Coronary artery (tissue), 2 donors: ENCODE results near the gene APOB.

Experiments used
- DNase-seq: peaks from one replicate; pipeline ENCODE4 v3.0.0-alpha.2; 2017; ENCODE audit warnings: low spot score
- H3K27ac ChIP-seq, 2 donors: fragments of 200-600 bp; sonication (generic); one replicate each; pipeline ENCODE4 v1.5.1; 2016 to 2019
- H3K4me3 ChIP-seq: fragments of 200-600 bp; sonication (generic); 2 replicates; pipeline ENCODE4 v1.5.1; 2016; ENCODE audit warnings: mild to moderate bottlenecking, moderate library complexity
- TF ChIP-seq, protein P1 (sequence below): fragments of 200-600 bp; sonication (generic); IDR thresholded peaks from one replicate; pipeline ENCODE4 v1.5.1; 2019; ENCODE audit warnings: antibody characterized with exemption

APOB gene

DNA sequence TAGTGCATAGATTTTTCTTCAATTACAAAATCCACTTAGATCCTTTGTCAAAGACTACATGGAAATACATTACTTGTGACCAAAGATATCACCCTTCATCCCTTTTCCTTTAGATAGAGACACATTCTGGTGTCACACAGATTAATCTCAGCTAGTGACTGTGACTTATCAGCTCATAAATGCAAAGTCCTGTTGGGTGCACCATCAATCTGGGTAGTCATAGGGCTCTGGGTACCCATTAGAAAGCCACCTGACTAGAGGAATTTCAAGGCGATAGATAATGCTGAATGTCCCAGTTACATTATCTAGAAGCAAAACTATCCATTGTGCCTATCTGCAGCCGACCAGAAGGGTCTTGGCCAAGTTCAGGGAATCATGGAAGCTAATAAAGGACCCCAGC lies 2.6 kb upstream of the APOB start:
- no peak overlapping the region for H3K4me3 ChIP-seq
- peak; percentile 4 for DNase-seq
- no peak overlapping the region for H3K27ac ChIP-seq
- TF ChIP-seq, protein P1, sequence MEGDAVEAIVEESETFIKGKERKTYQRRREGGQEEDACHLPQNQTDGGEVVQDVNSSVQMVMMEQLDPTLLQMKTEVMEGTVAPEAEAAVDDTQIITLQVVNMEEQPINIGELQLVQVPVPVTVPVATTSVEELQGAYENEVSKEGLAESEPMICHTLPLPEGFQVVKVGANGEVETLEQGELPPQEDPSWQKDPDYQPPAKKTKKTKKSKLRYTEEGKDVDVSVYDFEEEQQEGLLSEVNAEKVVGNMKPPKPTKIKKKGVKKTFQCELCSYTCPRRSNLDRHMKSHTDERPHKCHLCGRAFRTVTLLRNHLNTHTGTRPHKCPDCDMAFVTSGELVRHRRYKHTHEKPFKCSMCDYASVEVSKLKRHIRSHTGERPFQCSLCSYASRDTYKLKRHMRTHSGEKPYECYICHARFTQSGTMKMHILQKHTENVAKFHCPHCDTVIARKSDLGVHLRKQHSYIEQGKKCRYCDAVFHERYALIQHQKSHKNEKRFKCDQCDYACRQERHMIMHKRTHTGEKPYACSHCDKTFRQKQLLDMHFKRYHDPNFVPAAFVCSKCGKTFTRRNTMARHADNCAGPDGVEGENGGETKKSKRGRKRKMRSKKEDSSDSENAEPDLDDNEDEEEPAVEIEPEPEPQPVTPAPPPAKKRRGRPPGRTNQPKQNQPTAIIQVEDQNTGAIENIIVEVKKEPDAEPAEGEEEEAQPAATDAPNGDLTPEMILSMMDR, result no peak

GRCh38 chr2:21044694-21045371 lies 960 bp upstream of the APOB start:
- no peak overlapping the region for H3K4me3 ChIP-seq
- DNase-seq, result peak; percentile 60
- H3K27ac ChIP-seq, result no peak overlapping the region
- TF ChIP-seq, protein P1, result no peak

- peak overlapping the region; percentile 61 for H3K4me3 ChIP-seq
- DNase-seq, result peak; percentile 81
- TF ChIP-seq, protein P1, result peak; percentile 99
- peak overlapping the region; percentile 47 to 80 for H3K27ac ChIP-seq
Measured at GRCh38 chr2:21042958-21043743, 722 bp downstream of the APOB start.

DNA sequence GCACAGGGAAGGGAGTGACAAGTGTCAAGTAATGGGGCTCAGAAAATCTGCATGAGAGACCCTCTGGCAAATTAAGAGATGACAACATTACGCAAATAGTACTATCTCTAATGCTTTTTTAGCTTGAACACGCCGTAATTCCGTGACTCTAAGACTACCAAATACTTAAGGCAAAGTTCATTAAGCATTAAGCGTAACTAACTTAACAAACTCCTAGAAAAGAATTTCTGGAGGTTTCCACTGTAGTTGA lies 1.2 kb downstream of the APOB start:
- no peak overlapping the region for H3K4me3 ChIP-seq
- DNase-seq, result no peak
- no peak overlapping the region for H3K27ac ChIP-seq
- TF ChIP-seq, protein P1, result no peak

DNA sequence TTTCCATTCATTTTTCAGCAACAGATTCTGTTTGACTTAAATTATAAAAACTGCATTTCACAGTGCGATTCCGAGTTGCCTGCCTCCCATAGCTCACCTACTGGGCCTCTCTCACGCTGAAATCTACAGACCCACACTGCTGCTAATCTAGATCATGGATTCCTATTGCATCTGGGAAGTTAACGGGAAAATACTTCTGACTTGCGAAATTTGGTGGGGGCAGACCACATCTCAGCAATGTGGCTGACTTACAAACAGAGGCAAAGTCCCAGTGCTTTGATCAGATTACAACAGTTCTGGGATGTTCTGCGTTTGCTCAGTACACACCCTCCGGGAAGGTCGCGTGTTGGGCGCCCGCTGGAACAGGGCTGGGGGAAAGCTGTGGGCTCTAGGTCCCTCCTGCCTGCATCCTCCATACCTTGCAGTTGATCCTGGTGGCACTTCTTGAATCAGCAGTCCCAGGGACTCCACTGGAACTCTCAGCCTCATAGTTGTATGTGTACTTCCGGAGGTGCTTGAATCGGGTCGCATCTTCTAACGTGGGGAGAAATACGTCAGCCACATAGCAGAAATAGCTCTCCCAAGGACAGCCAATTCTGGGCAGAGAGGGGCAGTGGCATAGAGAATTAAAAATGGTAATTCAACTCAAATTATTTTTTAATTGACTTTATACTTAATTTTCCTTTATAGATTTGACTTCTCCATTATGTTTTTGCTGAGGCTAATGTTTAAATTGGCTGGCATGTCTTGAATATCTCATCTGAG lies 1.7 kb downstream of the APOB start:
- DNase-seq, result peak; percentile 71
- Histone ChIP-seq H3K4me3 (no peak overlapping the region), H3K27ac (no peak overlapping the region)
- TF ChIP-seq, protein P1, result no peak

DNA sequence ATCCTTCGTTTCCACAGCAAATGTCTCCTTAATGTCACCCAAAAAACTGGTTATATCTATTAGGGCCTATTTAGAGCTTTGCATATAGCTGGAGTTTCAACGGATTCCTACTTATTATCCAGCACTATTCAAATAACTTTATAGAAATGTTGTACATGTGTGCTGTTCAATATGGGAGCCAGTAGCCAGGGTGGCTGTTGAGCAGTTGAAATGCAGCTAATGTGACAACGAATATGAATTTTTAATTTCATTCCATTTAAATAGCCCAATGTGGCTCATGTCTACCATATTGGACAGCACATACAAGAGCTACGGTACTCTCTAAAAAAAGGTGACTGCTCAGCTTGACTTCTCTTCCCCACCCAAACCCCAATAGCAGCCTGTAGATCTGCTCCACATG lies 2.4 kb downstream of the APOB start:
- Histone ChIP-seq H3K27ac (no peak overlapping the region), H3K4me3 (no peak overlapping the region)
- TF ChIP-seq, protein P1, result no peak
- DNase-seq, result no peak
